H4 (cell line): Measurements from ENCODE around the gene WDR7. TPM values are rescaled to one million over a fixed set of nuclear protein-coding genes. Genes with fewer than 3 reads are reported as not detected.

Source experiments
- DNase-seq: peaks from one replicate; pipeline ENCODE4 v3.0.0-alpha.2; 2015; ENCODE audit warnings: low spot score
- total RNA-seq: library from RNA; depleted of rRNA; stranded (reverse); fragments of >200 nt; shearing (Covaris generic); gene quantifications from 2 replicates; pipeline ENCODE4 v1.2.3, GENCODE V29; 2014; rRNA removed

Gene WDR7
- total RNA-seq, 1 experiment from 2014 or later, result 8.4 TPM

DNA sequence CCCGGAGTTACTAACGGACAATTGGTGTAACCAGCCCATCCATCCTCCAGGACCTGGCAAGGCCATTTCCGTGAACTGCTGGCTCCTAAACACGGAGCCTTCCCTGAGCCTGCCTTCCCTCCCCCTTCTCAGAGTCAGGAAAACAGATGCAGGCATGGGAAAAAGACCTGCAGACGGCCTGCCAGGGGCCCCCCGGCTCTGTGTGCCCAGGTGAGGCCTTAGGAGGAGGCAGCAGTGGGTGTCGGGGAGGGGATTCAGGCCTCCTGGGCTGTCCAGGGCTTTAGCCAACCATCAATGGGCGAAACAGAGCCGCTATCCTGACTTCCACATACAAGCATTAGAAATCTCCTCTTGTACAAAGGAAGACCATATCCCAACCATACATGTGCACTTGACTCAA lies 427.5 kb downstream of the WDR7 start:
- DNase-seq, result no peak

DNA sequence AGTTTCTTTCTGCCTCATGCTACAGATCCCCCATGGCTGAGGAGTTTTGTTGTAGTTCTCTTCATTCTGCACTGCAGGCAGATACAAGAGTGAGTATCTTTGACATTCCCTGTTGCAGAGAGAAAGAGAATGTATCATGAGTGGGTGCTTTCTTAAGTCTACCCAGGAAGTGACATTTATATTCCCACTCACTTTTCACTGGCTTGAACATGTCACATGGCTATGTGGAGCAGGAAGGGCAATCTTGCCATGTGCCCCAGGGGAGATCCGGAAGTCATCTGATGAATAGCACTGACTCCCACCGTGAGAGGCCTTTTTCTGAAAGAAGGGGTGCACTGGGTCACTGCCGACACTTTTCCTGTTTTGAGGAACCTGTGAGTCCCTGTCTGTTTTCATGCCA lies 429.3 kb downstream of the WDR7 start:
- DNase-seq, result no peak

DNA sequence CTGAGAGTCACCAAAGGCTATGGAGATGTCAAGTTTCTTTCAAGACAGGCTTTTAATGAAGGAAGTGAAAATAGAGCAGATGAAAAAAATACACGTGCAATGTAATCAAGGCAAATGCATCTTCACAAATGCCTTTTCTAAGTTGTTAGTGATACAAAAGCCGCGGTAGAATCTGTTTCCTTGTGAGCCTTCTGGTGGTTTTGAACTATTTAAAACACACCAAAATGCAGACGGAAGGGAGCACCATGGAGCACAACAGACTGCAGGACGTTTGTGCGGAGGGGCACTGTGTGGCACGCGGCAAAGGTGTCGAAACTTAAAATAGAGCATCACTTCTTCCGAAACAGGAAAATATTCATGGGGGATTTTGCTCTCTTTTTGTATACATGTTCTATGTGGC lies 430.7 kb downstream of the WDR7 start:
- DNase-seq, result no peak

DNA sequence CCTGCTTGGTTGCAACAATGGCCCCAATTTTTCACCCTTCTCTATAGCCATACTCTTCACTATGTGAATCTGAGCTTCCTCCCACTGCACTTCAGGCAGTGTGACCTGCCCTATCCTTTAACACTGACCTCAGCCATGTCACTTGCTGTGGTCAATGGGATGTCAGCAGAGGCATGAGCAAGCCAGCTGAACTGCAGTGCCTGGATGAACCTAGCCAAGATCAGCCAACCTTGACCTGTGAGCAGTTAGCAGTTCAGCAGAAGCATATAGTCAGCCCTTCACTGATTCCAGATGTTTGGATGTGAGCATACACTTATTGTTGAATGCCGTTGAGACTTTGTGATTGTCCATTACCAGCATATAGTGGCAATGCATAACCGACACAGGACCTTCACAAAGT lies 432.3 kb downstream of the WDR7 start:
- no peak for DNase-seq

DNA sequence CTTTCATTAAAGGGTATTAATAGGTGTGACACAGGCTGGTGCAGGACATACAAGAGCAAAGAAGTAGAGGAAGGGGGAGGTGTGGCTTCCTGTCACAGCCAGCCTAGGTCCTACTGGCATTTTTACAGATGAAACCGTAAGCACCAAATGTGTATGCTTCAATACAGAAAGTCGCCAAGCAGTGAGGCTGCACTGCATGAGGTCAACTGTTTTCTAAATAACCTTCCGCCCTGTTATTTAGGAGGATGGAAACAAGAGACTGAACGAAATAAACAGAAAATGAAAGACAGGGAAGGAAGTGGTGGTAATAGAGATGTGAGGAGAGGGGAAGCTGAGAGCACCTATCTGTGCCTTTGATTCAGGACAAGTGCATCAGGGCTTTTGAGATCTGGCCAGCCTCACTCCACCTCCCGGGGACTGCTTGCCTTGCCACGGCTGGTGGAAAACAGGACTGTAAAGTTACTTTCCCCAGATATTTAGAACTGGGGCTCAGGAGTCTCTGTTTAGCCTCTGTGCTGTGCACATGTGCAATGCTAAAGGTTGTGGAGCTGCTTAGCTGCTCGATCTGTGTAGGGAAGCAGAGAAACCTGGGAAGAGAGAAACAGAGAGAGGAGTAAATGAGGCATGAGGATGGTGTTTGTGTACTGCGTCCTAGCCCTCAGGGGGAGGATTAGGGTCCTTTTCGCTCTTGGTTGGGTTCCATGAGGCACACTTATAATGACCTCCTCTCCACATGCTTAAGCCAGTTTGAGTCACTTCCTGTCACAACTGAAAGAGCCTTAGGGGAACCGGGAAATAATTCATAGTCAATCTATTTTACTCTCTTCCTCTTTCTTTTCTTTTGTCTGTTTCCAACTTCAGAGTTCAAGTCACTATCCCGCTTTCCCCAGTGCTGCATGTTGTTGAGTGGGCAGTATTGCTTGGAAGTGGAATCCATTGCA lies 433.4 kb downstream of the WDR7 start:
- no peak for DNase-seq

DNA sequence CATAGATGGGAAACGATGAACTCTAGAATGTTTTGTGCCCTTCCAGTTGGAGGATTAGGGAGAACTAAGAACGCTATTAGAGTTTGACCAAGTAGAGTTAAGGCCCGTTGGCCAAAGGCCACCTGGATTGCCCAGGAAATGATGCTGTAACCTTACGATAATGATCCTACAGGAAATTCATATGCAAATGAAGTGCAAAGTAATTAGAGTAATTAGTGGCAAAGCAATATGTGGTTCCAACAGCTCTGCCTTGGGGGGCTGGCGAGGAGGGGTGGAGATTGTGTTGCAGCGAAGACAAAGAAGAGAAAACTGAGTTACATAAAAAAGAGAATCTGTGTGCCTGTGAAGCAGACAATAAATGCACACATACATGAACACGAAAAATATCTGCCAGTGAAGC lies 434.2 kb downstream of the WDR7 start:
- DNase-seq, result no peak

DNA sequence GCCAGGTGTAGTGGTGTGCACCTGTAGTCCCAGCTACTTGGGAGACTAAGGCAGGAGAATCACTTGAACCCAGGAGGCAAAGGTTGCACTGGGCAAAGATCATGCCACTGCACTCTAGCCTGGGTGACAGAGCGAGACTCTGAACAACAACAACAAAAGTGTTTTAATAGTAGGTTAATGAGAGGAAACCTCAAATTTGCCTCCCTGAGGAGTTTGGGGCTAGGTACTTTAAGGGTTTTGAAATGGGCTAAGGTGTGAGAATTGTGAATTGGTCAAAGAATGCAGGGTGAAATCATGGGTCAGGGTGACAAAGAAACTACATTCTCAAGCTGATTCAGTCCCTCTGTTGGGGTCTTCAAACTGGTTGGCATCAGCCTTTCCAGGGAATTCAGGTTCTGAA lies 435.0 kb downstream of the WDR7 start:
- no peak for DNase-seq

Other genes with a start within 250 kb of the WDR7 start
- 102 and 144 TPM in 2 replicates for gene TXNL1, start 12.8 kb upstream of the WDR7 start, total RNA-seq